K562 (cell line): ENCODE data around the gene PLD5. TPM values are rescaled to one million over a fixed set of nuclear protein-coding genes. Genes with fewer than 3 reads are reported as not detected.

ENCODE experiments used
- ATAC-seq: fragments of 200-7000 bp; cut with Tn5 transposase; 3 replicates; pipeline ENCODE4 v1.9.1; 2020; ENCODE audit warnings: moderate library complexity
- BruUV-seq: library from RNA; stranded (reverse); fragments of 400-500 nt; replicated peaks from 2 replicates; lab custom pipeline; 2021; lab: Mats Ljungman, UMichigan
- CTCF ChIA-PET: fragments of 300-600 bp; formaldehyde crosslinking; extraction: SDS; loops from one replicate; lab custom pipeline; 2021; ENCODE audit warnings: low intra/inter-chr PET ratio; lab: Yijun Ruan, JAX
- POLR2A ChIA-PET: fragments of 300-600, 350-650 bp; sonication (Branson Sonifier 250); formaldehyde crosslinking; extraction: SDS; loops from one replicate; lab custom pipeline; 2021; ENCODE audit warnings: antibody characterized with exemption, inconsistent platforms; lab: Yijun Ruan, JAX
- DNase-seq, 4 experiments: peaks; one replicate each; pipeline versions ENCODE4 v3.0.0 to v3.0.0-alpha.2; 2011 to 2018; ENCODE audit warnings: low spot score in 3 of 4, mixed read lengths in 3 of 4; ENCODE audit errors: extremely low read depth in 1 of 4
- FAIRE-seq: peaks from 2 replicates; lab custom pipeline; 2011; peaks lifted over from hg19 to GRCh38; lab: Jason Lieb, UNC
- H2AFZ ChIP-seq: 2 replicates; pipeline ENCODE4 v1.6.0; 2011; ENCODE audit warnings: low read depth, low read length, control low read depth, inconsistent platforms
- H3K27ac ChIP-seq: fragments of 200-600 bp; 3 replicates; pipeline ENCODE4 v1.8.0; 2011; ENCODE audit warnings: low read depth, mild to moderate bottlenecking, control low read depth, inconsistent platforms, low read length, moderate library complexity, mixed read lengths; ENCODE audit errors: extremely low read depth
- H3K27me3 ChIP-seq, 2 experiments: fragments of 300-600 bp in 1 of 2; 2 replicates in 1 of 2; 3 replicates in 1 of 2; pipeline versions ENCODE4 v1.6.0 to v1.8.0; 2011; ENCODE audit warnings: inconsistent platforms in 2 of 2, low read length in 2 of 2, mild to moderate bottlenecking in 1 of 2, mixed read lengths in 1 of 2, moderate library complexity in 1 of 2; ENCODE audit not compliant: control insufficient read depth in 2 of 2, insufficient read depth in 2 of 2
- H3K36me3 ChIP-seq: fragments of 300-600 bp; 3 replicates; pipeline ENCODE4 v1.8.0; 2011; ENCODE audit warnings: mild to moderate bottlenecking, low read length, inconsistent platforms; ENCODE audit not compliant: control insufficient read depth, insufficient read depth
- H3K4me1 ChIP-seq, 2 experiments: fragments of 200-600 bp in 1 of 2; replicated peaks in 1 of 2; 2 replicates in 1 of 2; 3 replicates in 1 of 2; pipeline versions ENCODE4 v1.5.1 to v1.8.0; 2011; ENCODE audit warnings: inconsistent platforms in 2 of 2, low read length in 2 of 2, mild to moderate bottlenecking in 1 of 2, mixed read lengths in 1 of 2, moderate library complexity in 1 of 2; ENCODE audit not compliant: control insufficient read depth in 2 of 2, insufficient read depth in 2 of 2
- H3K4me2 ChIP-seq: 2 replicates; pipeline ENCODE4 v1.6.1; 2011; ENCODE audit warnings: low read length, control low read depth, inconsistent platforms, mixed read lengths; ENCODE audit not compliant: insufficient read depth
- H3K4me3 ChIP-seq: fragments of 200-600 bp; sonication (generic), shearing (Covaris generic); 2 replicates; pipeline ENCODE4 v1.5.1; 2016; ENCODE audit warnings: control low read depth, inconsistent platforms
- H3K79me2 ChIP-seq: fragments of 200-600 bp; 3 replicates; pipeline ENCODE4 v1.8.0; 2011; ENCODE audit warnings: low read length, inconsistent platforms; ENCODE audit not compliant: control insufficient read depth, insufficient read depth
- H3K9ac ChIP-seq, 2 experiments: 2 replicates each; pipeline versions ENCODE4 v1.6.0 to v1.6.1; 2011; ENCODE audit warnings: low read depth in 2 of 2, low read length in 2 of 2, control low read depth in 1 of 2, inconsistent platforms in 1 of 2, mild to moderate bottlenecking in 1 of 2, mixed read lengths in 1 of 2; ENCODE audit not compliant: insufficient read depth in 1 of 2
- H3K9me1 ChIP-seq: one replicate; pipeline ENCODE4 v1.6.0; 2011; ENCODE audit warnings: inconsistent platforms, mild to moderate bottlenecking, low read length, moderate library complexity; ENCODE audit not compliant: control insufficient read depth, insufficient read depth
- H3K9me3 ChIP-seq: replicated peaks from 2 replicates; pipeline ENCODE4 v1.5.1; 2011; ENCODE audit warnings: low read depth, low read length, inconsistent platforms; ENCODE audit not compliant: control insufficient read depth, insufficient read depth
- H4K20me1 ChIP-seq: replicated peaks from 2 replicates; pipeline ENCODE4 v1.6.1; 2011; ENCODE audit warnings: low read length, inconsistent platforms, mixed read lengths; ENCODE audit not compliant: control insufficient read depth, insufficient read depth
- FOXA1 ChIP-seq: fragments of 450-650 bp; IDR thresholded peaks from 2 replicates; pipeline ENCODE4 v1.6.1; 2016; ENCODE audit warnings: mild to moderate bottlenecking, borderline replicate concordance
- HCFC1 ChIP-seq: IDR thresholded peaks from 2 replicates; pipeline ENCODE4 v1.6.1; 2012; ENCODE audit warnings: low read depth, low read length, improper control_type of control experiment
- MAX ChIP-seq: sonication (generic); formaldehyde crosslinking; IDR thresholded peaks from 2 replicates; pipeline ENCODE4 v1.9.0; 2022; ENCODE audit warnings: mild to moderate bottlenecking, missing genetic modification reagents
- MEIS2 ChIP-seq: fragments of 450-650 bp; IDR thresholded peaks from 2 replicates; pipeline ENCODE4 v1.6.1; 2014; ENCODE audit warnings: mild to moderate bottlenecking; ENCODE audit not compliant: partially characterized antibody
- RBM17 ChIP-seq: fragments of 200-400 bp; formaldehyde crosslinking; IDR thresholded peaks from 2 replicates; pipeline ENCODE4 v1.6.1; 2017; ENCODE audit warnings: low read depth, mild to moderate bottlenecking, low read length, borderline replicate concordance
- ZNF146 ChIP-seq: IDR thresholded peaks from one replicate; pipeline ENCODE4 v1.6.1; 2018; ENCODE audit warnings: missing compliant biosample characterization; ENCODE audit not compliant: unreplicated experiment
- WGBS: fragments of 100-300 bp; shearing (Covaris generic); methylation state at CpG from one replicate; pipeline ENCODE4 v1.1.6; 2016; ENCODE audit warnings: low coverage, mixed read lengths; ENCODE audit not compliant: insufficient coverage; ENCODE audit errors: missing lambda C conversion rate; 5-methylcytosine and 5-hydroxymethylcytosine counted together
- in situ Hi-C: fragments of 300-500 bp; cut with MboI; formaldehyde crosslinking; loops from 4 replicates; pipeline ENCODE4 v1.15.0; 2018; ENCODE audit warnings: inconsistent platforms, mixed read lengths
- intact Hi-C: fragments of 100-400 bp; cut with micrococcal nuclease; formaldehyde crosslinking; loops from 2 replicates; pipeline ENCODE4 v1.14.2; 2022
- polyA plus RNA-seq, 8 experiments: library from polyadenylated mRNA; depleted of rRNA in 4 of 8; stranded (reverse) in 5 of 8; unstranded in 3 of 8; fragments of >200 nt; fragmentation: Nextera tagmentation in 2 of 8; fragmentation: Illumina TruSeq in 1 of 8; extraction: Ambion mirVana in 2 of 8; extraction: Trizol in 1 of 8; gene quantifications; 2 replicates each; pipeline versions ENCODE4 v1.2.1 to v1.2.3, GENCODE V29; 2011 to 2014; ENCODE audit warnings: inconsistent platforms in 1 of 8, missing spikeins in 1 of 8
- total RNA-seq, 7 experiments: library from RNA; depleted of rRNA in 6 of 7; stranded (reverse); fragments of >200 nt in 6 of 7; fragmentation: Illumina TruSeq in 2 of 7; extraction: Trizol in 2 of 7; gene quantifications; 2 replicates each; pipeline versions ENCODE4 v1.2.1 to v1.2.3, GENCODE V29; 2011 to 2021; ENCODE audit warnings: low replicate concordance in 1 of 7
- TF ChIP-seq, protein P1 (sequence below): fragments of 450-650 bp; IDR thresholded peaks from 2 replicates; pipeline ENCODE4 v1.6.1; 2016; ENCODE audit warnings: missing biosample characterization, missing genetic modification characterization
- TF ChIP-seq, protein P2 (sequence below): fragments of 250-450 bp; sonication (Bioruptor Pico); IDR thresholded peaks from 2 replicates; pipeline ENCODE4 v1.5.0; 2021

PLD5 gene
- total and polyA plus RNA-seq, 9 of the 15 experiments (the other 6 are each of a cell fraction or from before 2014, with no cell fraction given): not detected

DNA sequence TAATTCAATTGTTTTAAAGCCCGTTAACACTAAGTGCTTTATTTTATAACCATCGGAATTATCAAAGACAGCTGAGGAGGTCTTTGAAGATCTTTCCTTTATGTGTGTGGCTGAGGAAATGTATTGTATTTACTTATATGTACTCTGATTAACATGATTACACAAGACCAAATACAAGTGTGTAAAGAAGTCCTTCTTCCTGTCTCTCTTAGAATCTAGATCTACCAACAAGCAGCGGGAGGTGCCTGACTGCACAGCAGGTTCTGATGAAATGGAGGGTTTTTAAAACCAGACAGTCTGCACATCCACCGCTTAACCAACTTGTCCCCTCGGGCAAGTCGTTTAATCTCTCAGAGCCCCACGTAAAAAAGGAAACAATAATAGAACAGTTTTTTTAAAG, 285.1 kb downstream of the PLD5 start:
- Histone ChIP-seq H3K4me1 (no peaks in the 10 kb centered on the region), H3K27ac (no peak overlapping the region), H3K36me3 (no peaks in the 10 kb centered on the region), H3K9me3 (no peaks in the 10 kb centered on the region), H3K9ac (no peak overlapping the region), H3K4me3 (no peak overlapping the region), H3K9me1 (no peaks in the 10 kb centered on the region), H3K27me3 (no peaks in the 10 kb centered on the region), H4K20me1 (no peaks in the 10 kb centered on the region), H3K4me2 (no peak overlapping the region), H2AFZ (no peak overlapping the region), H3K79me2 (no peaks in the 10 kb centered on the region)
- ATAC-seq: no peak
- under 1% methylated on average over 7 of the region's 7 CpGs for WGBS
- no peak for FAIRE-seq
- intact Hi-C loops (no loop called here), in situ Hi-C loops (no loop called here)
- ChIA-PET CTCF (no interaction called here), POLR2A (no interaction called here)
- DNase-seq: no peak
- TF ChIP-seq MAX (CRISPR knock-in tag) (no peak), RBM17 (no peak), MEIS2 (no peak), HCFC1 (no peak), ZNF146 (CRISPR knock-in tag) (no peak), FOXA1 (no peak)
- TF ChIP-seq, protein P1, sequence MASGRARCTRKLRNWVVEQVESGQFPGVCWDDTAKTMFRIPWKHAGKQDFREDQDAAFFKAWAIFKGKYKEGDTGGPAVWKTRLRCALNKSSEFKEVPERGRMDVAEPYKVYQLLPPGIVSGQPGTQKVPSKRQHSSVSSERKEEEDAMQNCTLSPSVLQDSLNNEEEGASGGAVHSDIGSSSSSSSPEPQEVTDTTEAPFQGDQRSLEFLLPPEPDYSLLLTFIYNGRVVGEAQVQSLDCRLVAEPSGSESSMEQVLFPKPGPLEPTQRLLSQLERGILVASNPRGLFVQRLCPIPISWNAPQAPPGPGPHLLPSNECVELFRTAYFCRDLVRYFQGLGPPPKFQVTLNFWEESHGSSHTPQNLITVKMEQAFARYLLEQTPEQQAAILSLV: no peak
- TF ChIP-seq, protein P2, sequence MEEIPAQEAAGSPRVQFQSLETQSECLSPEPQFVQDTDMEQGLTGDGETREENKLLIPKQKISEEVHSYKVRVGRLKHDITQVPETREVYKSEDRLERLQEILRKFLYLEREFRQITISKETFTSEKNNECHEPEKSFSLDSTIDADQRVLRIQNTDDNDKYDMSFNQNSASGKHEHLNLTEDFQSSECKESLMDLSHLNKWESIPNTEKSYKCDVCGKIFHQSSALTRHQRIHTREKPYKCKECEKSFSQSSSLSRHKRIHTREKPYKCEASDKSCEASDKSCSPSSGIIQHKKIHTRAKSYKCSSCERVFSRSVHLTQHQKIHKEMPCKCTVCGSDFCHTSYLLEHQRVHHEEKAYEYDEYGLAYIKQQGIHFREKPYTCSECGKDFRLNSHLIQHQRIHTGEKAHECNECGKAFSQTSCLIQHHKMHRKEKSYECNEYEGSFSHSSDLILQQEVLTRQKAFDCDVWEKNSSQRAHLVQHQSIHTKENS (CRISPR knock-in tag): no peak
- no TSS peak for BruUV-seq
